Neural cell (in vitro differentiated cells): Measurements from ENCODE around the gene OPRD1.

Source experiments
- EZH2 ChIP-seq: fragments of 200-600, 300-800 bp; shearing (Covaris generic), sonication (generic); IDR thresholded peaks from 2 replicates; pipeline ENCODE4 v1.6.1; 2014; ENCODE audit warnings: antibody characterized with exemption, low read length, borderline replicate concordance, mild to moderate bottlenecking; ENCODE audit not compliant: insufficient read depth, poor library complexity, severe bottlenecking
- TF ChIP-seq, protein P1 (sequence below): fragments of 450-650 bp; IDR thresholded peaks from 2 replicates; pipeline ENCODE4 v1.5.1; 2014; ENCODE audit warnings: antibody characterized with exemption, mild to moderate bottlenecking, moderate library complexity; ENCODE audit not compliant: poor library complexity, severe bottlenecking
- TF ChIP-seq, protein P2 (sequence below): IDR thresholded peaks from 2 replicates; pipeline ENCODE4 v1.6.1; 2012; ENCODE audit warnings: borderline replicate concordance

DNA sequence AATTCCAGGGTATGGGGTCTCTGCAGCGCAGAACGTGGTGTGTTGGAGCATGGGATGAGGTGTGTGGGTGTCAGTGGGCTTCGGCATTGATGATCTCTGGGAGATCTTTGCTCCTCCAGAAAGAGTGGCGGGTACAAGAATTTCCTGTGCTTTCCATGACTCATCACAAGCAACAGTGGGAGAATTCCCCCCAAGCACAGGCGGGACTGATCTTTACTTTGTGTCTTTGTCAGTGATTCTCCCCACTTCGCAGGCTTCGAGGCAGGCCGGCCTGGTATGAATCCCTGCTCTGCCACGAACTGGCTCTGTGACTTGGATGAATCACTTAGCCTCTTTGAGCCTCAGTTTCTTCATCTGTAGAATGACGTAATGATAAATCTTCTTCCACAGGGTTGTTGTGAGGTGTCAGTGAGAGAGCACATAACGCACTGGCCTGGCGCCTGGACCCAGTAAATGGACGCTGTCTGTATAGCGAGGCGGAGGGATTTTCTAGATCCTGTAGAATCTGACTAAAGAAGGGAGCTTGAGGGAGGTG lies 2.0 kb downstream of the OPRD1 start:
- TF ChIP-seq, protein P1, sequence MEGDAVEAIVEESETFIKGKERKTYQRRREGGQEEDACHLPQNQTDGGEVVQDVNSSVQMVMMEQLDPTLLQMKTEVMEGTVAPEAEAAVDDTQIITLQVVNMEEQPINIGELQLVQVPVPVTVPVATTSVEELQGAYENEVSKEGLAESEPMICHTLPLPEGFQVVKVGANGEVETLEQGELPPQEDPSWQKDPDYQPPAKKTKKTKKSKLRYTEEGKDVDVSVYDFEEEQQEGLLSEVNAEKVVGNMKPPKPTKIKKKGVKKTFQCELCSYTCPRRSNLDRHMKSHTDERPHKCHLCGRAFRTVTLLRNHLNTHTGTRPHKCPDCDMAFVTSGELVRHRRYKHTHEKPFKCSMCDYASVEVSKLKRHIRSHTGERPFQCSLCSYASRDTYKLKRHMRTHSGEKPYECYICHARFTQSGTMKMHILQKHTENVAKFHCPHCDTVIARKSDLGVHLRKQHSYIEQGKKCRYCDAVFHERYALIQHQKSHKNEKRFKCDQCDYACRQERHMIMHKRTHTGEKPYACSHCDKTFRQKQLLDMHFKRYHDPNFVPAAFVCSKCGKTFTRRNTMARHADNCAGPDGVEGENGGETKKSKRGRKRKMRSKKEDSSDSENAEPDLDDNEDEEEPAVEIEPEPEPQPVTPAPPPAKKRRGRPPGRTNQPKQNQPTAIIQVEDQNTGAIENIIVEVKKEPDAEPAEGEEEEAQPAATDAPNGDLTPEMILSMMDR: no peak
- TF ChIP-seq, protein P2, sequence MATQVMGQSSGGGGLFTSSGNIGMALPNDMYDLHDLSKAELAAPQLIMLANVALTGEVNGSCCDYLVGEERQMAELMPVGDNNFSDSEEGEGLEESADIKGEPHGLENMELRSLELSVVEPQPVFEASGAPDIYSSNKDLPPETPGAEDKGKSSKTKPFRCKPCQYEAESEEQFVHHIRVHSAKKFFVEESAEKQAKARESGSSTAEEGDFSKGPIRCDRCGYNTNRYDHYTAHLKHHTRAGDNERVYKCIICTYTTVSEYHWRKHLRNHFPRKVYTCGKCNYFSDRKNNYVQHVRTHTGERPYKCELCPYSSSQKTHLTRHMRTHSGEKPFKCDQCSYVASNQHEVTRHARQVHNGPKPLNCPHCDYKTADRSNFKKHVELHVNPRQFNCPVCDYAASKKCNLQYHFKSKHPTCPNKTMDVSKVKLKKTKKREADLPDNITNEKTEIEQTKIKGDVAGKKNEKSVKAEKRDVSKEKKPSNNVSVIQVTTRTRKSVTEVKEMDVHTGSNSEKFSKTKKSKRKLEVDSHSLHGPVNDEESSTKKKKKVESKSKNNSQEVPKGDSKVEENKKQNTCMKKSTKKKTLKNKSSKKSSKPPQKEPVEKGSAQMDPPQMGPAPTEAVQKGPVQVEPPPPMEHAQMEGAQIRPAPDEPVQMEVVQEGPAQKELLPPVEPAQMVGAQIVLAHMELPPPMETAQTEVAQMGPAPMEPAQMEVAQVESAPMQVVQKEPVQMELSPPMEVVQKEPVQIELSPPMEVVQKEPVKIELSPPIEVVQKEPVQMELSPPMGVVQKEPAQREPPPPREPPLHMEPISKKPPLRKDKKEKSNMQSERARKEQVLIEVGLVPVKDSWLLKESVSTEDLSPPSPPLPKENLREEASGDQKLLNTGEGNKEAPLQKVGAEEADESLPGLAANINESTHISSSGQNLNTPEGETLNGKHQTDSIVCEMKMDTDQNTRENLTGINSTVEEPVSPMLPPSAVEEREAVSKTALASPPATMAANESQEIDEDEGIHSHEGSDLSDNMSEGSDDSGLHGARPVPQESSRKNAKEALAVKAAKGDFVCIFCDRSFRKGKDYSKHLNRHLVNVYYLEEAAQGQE: no peak
- TF ChIP-seq EZH2: no peak
